SH-SY5Y (cell line): Measurements from ENCODE around the gene JKAMP.

Experiments
- GATA2 ChIP-seq: IDR thresholded peaks from 2 replicates; pipeline ENCODE4 v1.6.1; 2011; ENCODE audit warnings: mild to moderate bottlenecking, low read depth, low read length
- GATA3 ChIP-seq: IDR thresholded peaks from 2 replicates; pipeline ENCODE4 v1.6.1; 2011; ENCODE audit warnings: low read depth, mild to moderate bottlenecking, low read length, moderate library complexity

The JKAMP gene

DNA sequence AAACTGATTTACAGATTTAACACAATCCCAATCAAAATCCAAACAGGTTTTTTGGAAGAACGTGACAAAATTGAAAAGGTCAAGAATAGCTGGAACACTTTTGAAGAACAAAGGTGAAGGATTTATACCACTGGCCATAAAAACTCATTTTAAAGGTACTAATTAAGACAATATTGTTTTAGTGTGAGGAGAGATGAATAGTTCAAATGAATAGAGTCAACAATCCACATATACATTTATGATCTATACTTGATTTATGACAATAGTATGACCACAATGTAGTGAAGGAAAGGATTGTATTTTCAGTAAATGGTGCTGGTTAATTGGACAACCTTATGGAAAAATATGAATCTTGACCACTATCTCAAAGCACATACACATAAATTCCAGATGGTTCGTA, 63.0 kb downstream of the JKAMP start:
- TF ChIP-seq GATA2 (no peak), GATA3 (no peak)
